LNCaP clone FGC (cell line): ENCODE measurements around the gene GALNT18.

Experiments
- DNase-seq: peaks from one replicate; pipeline ENCODE4 v3.0.0-alpha.2; 2011; ENCODE audit warnings: low read depth
- H3K4me3 ChIP-seq: 2 replicates; pipeline ENCODE4 v1.5.1; 2011; ENCODE audit warnings: mild to moderate bottlenecking, low read depth, low read length, control low read depth
- CTCF ChIP-seq: IDR thresholded peaks from 2 replicates; pipeline ENCODE4 v1.5.1; 2012; ENCODE audit warnings: mild to moderate bottlenecking; ENCODE audit not compliant: control insufficient read depth, insufficient read depth; ENCODE audit errors: extremely low read depth

The GALNT18 gene

GRCh38 chr11:11440144-11440543 lies 181.7 kb downstream of the GALNT18 start:
- no peak for DNase-seq
- TF ChIP-seq CTCF: no peak

GRCh38 chr11:11439591-11439990 lies 182.2 kb downstream of the GALNT18 start:
- no peak for TF ChIP-seq CTCF
- no peak for DNase-seq

More at GRCh38 chr11:11440144-11440543, 181.7 kb downstream of the GALNT18 start:
- no peak overlapping the region for H3K4me3 ChIP-seq

GRCh38 chr11:11436715-11437313 lies 185.0 kb downstream of the GALNT18 start:
- H3K4me3 ChIP-seq: no peak overlapping the region
- TF ChIP-seq CTCF: no peak
- DNase-seq: no peak

More at GRCh38 chr11:11439591-11439990, 182.2 kb downstream of the GALNT18 start:
- no peak overlapping the region for H3K4me3 ChIP-seq

GRCh38 chr11:11435635-11436034 lies 186.2 kb downstream of the GALNT18 start:
- no peak for TF ChIP-seq CTCF
- DNase-seq: no peak
- no peak overlapping the region for H3K4me3 ChIP-seq

- no peak for DNase-seq
- H3K4me3 ChIP-seq: no peak overlapping the region
- TF ChIP-seq CTCF: no peak
Observed at GRCh38 chr11:11433960-11434359, 187.8 kb downstream of the GALNT18 start.

GRCh38 chr11:11432621-11433319 lies 189.0 kb downstream of the GALNT18 start:
- no peak for DNase-seq
- no peak overlapping the region for H3K4me3 ChIP-seq
- no peak for TF ChIP-seq CTCF

GRCh38 chr11:11430431-11430830 lies 191.4 kb downstream of the GALNT18 start:
- no peak for DNase-seq
- no peak overlapping the region for H3K4me3 ChIP-seq
- TF ChIP-seq CTCF: no peak
